ENCODE results near the gene NFATC1. TPM values are rescaled to one million over a fixed set of nuclear protein-coding genes. Genes with fewer than 3 reads are reported as not detected.

The NFATC1 gene
- total RNA-seq, 1 donor from 2014 or later, result 0.53 TPM

GRCh38 chr18:79406708-79407107 is 11.0 kb downstream of the NFATC1 start:
- TF ChIP-seq CTCF (IDR thresholded peaks at IDR 0.05; ENCODE audit: insufficient read depth, low read length, severe bottlenecking), result no peak
- no peaks in the 10 kb centered on the region for H3K36me3 ChIP-seq (ENCODE audit: control insufficient read depth, insufficient read depth, low read length)
- FAIRE-seq (no peak), DNase-seq (ENCODE audit: low read depth) (no peak)
- H3K4me3 ChIP-seq (ENCODE audit: low read depth, low read length), result no peak overlapping the region
- no peaks in the 10 kb centered on the region for H3K27me3 ChIP-seq (ENCODE audit: control insufficient read depth, insufficient read depth, low read length)

GRCh38 chr18:79409313-79409712 is 13.6 kb downstream of the NFATC1 start:
- DNase-seq (ENCODE audit: low read depth) (no peak), FAIRE-seq (no peak)

GRCh38 chr18:79410171-79410641 is 14.5 kb downstream of the NFATC1 start:
- H3K27me3 ChIP-seq (ENCODE audit: control insufficient read depth, insufficient read depth, low read length), result no peaks in the 10 kb centered on the region
- no peak for FAIRE-seq
- DNase-seq (ENCODE audit: low read depth), result no peak
- no peak for TF ChIP-seq CTCF (IDR thresholded peaks at IDR 0.05; ENCODE audit: insufficient read depth, low read length, severe bottlenecking)
- H3K36me3 ChIP-seq (ENCODE audit: control insufficient read depth, insufficient read depth, low read length), result no peaks in the 10 kb centered on the region
- no peak overlapping the region for H3K4me3 ChIP-seq (ENCODE audit: low read depth, low read length)

More at GRCh38 chr18:79409313-79409712, 13.6 kb downstream of the NFATC1 start:
- Histone ChIP-seq H3K27me3 (ENCODE audit: control insufficient read depth, insufficient read depth, low read length) (no peaks in the 10 kb centered on the region), H3K4me3 (ENCODE audit: low read depth, low read length) (no peak overlapping the region), H3K36me3 (ENCODE audit: control insufficient read depth, insufficient read depth, low read length) (no peaks in the 10 kb centered on the region)
- no peak for TF ChIP-seq CTCF (IDR thresholded peaks at IDR 0.05; ENCODE audit: insufficient read depth, low read length, severe bottlenecking)

GRCh38 chr18:79410731-79411613 is 15.2 kb downstream of the NFATC1 start:
- H3K36me3 ChIP-seq (ENCODE audit: control insufficient read depth, insufficient read depth, low read length), result no peaks in the 10 kb centered on the region
- FAIRE-seq, result no peak
- no peak for TF ChIP-seq CTCF (IDR thresholded peaks at IDR 0.05; ENCODE audit: insufficient read depth, low read length, severe bottlenecking)
- DNase-seq (ENCODE audit: low read depth), result no peak
- no peak overlapping the region for H3K4me3 ChIP-seq (ENCODE audit: low read depth, low read length)
- no peaks in the 10 kb centered on the region for H3K27me3 ChIP-seq (ENCODE audit: control insufficient read depth, insufficient read depth, low read length)

- FAIRE-seq (no peak), DNase-seq (ENCODE audit: low read depth) (no peak)
- Histone ChIP-seq H3K36me3 (ENCODE audit: control insufficient read depth, insufficient read depth, low read length) (no peaks in the 10 kb centered on the region), H3K27me3 (ENCODE audit: control insufficient read depth, insufficient read depth, low read length) (no peaks in the 10 kb centered on the region), H3K4me3 (ENCODE audit: low read depth, low read length) (no peak overlapping the region)
- TF ChIP-seq CTCF (IDR thresholded peaks at IDR 0.05; ENCODE audit: insufficient read depth, low read length, severe bottlenecking), result no peak
Observed at GRCh38 chr18:79411614-79412526, 16.1 kb downstream of the NFATC1 start.
